Esophagus squamous epithelium (tissue), 5 donors: ENCODE measurements around the gene EFNA4. TPM values are rescaled to one million over a fixed set of nuclear protein-coding genes. Genes with fewer than 3 reads are reported as not detected.
A peak's percentile ranks its signal among the peaks of the same experiment; 100 is the strongest.

ENCODE experiments used
- DNase-seq: peaks from one replicate; lab custom pipeline; 2025; lab: John Stamatoyannopoulos, UW
- H3K27ac ChIP-seq, 4 donors: fragments of 200-600 bp; sonication (generic); one replicate each; pipeline ENCODE4 v1.5.1; 2016 to 2019; ENCODE audit warnings: mild to moderate bottlenecking in 1 of 4
- H3K27me3 ChIP-seq, 4 donors: fragments of 200-600 bp; sonication (generic); 1 replicate in 3 of 4; 2 replicates in 1 of 4; pipeline versions ENCODE4 v1.5.1 to v1.6.0; 2017 to 2021; ENCODE audit warnings: antibody characterized with exemption in 1 of 4
- H3K36me3 ChIP-seq, 3 donors: fragments of 200-600 bp; sonication (generic); one replicate each; pipeline ENCODE4 v1.5.1; 2016 to 2019
- H3K4me1 ChIP-seq, 3 donors: fragments of 200-600 bp; sonication (generic); one replicate each; pipeline ENCODE4 v1.5.1; 2017 to 2019
- H3K4me3 ChIP-seq, 4 donors: fragments of 200-600 bp; sonication (generic); 1 replicate in 3 of 4; 2 replicates in 1 of 4; pipeline ENCODE4 v1.5.1; 2016 to 2019; ENCODE audit warnings: mild to moderate bottlenecking in 2 of 4, moderate library complexity in 1 of 4
- H3K9me3 ChIP-seq, 3 donors: fragments of 200-600 bp; sonication (generic); one replicate each; pipeline ENCODE4 v1.5.1; 2016 to 2019
- CTCF ChIP-seq, 6 experiments: fragments of 450-650 bp in 4 of 6; fragments of 200-600 bp in 2 of 6; sonication (generic) in 2 of 6; IDR thresholded peaks; one replicate each; pipeline ENCODE4 v1.5.1; 2016 to 2019; ENCODE audit warnings: antibody characterized with exemption in 6 of 6, mild to moderate bottlenecking in 4 of 6, moderate library complexity in 4 of 6
- POLR2A ChIP-seq, 4 donors: fragments of 450-650 bp; IDR thresholded peaks; one replicate each; pipeline ENCODE4 v1.6.1; 2017; ENCODE audit warnings: antibody characterized with exemption in 4 of 4, mild to moderate bottlenecking in 4 of 4, moderate library complexity in 3 of 4
- WGBS, 2 donors: methylation state at CpG; one replicate each; pipeline ENCODE4 v1.1.5; 2018; 5-methylcytosine and 5-hydroxymethylcytosine counted together
- intact Hi-C: fragments of 100-400 bp; cut with DNase I; formaldehyde crosslinking; loops from one replicate; pipeline ENCODE4 v1.15.0; 2022
- total RNA-seq, 4 donors: library from RNA; depleted of rRNA; stranded (reverse); fragments of >200 nt; gene quantifications; one replicate each; pipeline ENCODE4 v1.1.0, GENCODE V29; 2016
- donor health status: DM: yes; HTN: yes; CAD: no.

The EFNA4 gene
- total RNA-seq, 4 donors from 2014 or later, result 8.1 to 22.9 (median 12.2) TPM

- H3K4me1 ChIP-seq, result peaks cover 26 to 79% (median 41%) of the 10 kb centered on the region in 3 donors
- H3K36me3 ChIP-seq, result peaks cover 0 to 10% (median 2%) of the 10 kb centered on the region in 3 donors
- no peaks in the 10 kb centered on the region for H3K27me3 ChIP-seq
- no peak overlapping the region for H3K4me3 ChIP-seq
- TF ChIP-seq POLR2A (IDR thresholded peaks at IDR 0.05) (no peak), CTCF (IDR thresholded peaks at IDR 0.05) (no peak)
- H3K27ac ChIP-seq, result peak overlapping the region in 2 of 4 donors; percentile 98
- H3K9me3 ChIP-seq, result no peaks in the 10 kb centered on the region
- 78 to 85% methylated on average over 4 to 7 of the region's 8 CpGs for WGBS, 2 donors
- DNase-seq, result no peak
- intact Hi-C loops, result no loop called here
Observed at GRCh38 chr1:155048449-155049334, 14.8 kb upstream of the EFNA4 start.

- Histone ChIP-seq H3K9me3 (no peaks in the 10 kb centered on the region), H3K4me1 (peaks cover 26 to 76% (median 40%) of the 10 kb centered on the region in 3 donors), H3K36me3 (peaks cover 0 to 22% (median 14%) of the 10 kb centered on the region in 3 donors), H3K27ac (peak overlapping the region; percentile 94 to 98 (median 98)), H3K27me3 (no peaks in the 10 kb centered on the region), H3K4me3 (peak overlapping the region; percentile 65 to 93 (median 88))
- DNase-seq, result no peak
- no peak for TF ChIP-seq POLR2A (IDR thresholded peaks at IDR 0.05)
- TF ChIP-seq CTCF (IDR thresholded peaks at IDR 0.05), result no peak
- intact Hi-C loops, result no loop called here
- 7 to 16% methylated on average over 4 to 10 of the region's 10 CpGs for WGBS, 2 donors
Observed at GRCh38 chr1:155049651-155050559, 13.6 kb upstream of the EFNA4 start.

GRCh38 chr1:155050560-155051341 is 12.8 kb upstream of the EFNA4 start, which contains the start of gene ADAM15:
Gene ADAM15, plus strand, starts transcription at chr1:155051316. Its CDS starts 71 bp downstream, at chr1:155051387.
- intact Hi-C loops, result no loop called here
- peaks cover 5 to 31% (median 20%) of the 10 kb centered on the region in 3 donors for H3K36me3 ChIP-seq
- H3K9me3 ChIP-seq, result no peaks in the 10 kb centered on the region
- WGBS, 2 donors, result 0% methylated on average over 8 of the region's 99 CpGs; no CpG with 5 or more reads in 1 of the 2 donors
- peaks cover 26 to 68% (median 32%) of the 10 kb centered on the region in 3 donors for H3K4me1 ChIP-seq
- DNase-seq, result no peak
- no peaks in the 10 kb centered on the region for H3K27me3 ChIP-seq
- peak within 1 kb of the TSS; percentile 94 to 98 (median 98) for H3K27ac ChIP-seq
- TF ChIP-seq CTCF (IDR thresholded peaks at IDR 0.05) (peak; percentile 89 to 98 (median 95)), POLR2A (IDR thresholded peaks at IDR 0.05) (peak in 2 of 4 donors; percentile 30 to 68)
- peak within 1 kb of the TSS; percentile 65 to 93 (median 88) for H3K4me3 ChIP-seq

DNA sequence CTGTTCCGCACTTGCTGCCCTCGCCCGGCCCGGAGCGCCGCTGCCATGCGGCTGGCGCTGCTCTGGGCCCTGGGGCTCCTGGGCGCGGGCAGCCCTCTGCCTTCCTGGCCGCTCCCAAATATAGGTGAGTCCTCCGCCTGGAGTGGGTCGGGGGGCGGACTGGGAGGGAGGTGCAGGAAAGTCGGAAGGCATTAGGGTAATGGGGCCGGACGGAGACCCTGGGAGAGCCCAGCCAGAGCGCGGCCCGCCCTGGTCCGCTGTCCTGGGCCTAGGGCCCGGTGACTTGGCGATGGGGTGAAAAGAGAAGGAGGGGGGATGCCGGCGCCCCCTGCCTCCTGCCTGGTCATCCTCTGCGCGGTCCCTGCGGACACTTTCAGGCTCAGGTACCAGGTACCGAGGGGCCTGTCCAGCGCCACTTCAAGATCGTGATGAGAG is 12.2 kb upstream of the EFNA4 start:
- H3K9me3 ChIP-seq, result no peaks in the 10 kb centered on the region
- H3K27ac ChIP-seq, result peak overlapping the region; percentile 94 to 98 (median 98)
- no peak for TF ChIP-seq CTCF (IDR thresholded peaks at IDR 0.05)
- peak in 2 of 4 donors; percentile 44 to 72 for TF ChIP-seq POLR2A (IDR thresholded peaks at IDR 0.05)
- intact Hi-C loops, result no loop called here
- no peaks in the 10 kb centered on the region for H3K27me3 ChIP-seq
- H3K4me1 ChIP-seq, result peaks cover 26 to 64% (median 32%) of the 10 kb centered on the region in 3 donors
- peak overlapping the region; percentile 65 to 93 (median 88) for H3K4me3 ChIP-seq
- H3K36me3 ChIP-seq, result peaks cover 10 to 37% (median 23%) of the 10 kb centered on the region in 3 donors
- DNase-seq, result no peak
- no CpG with 5 or more reads among the region's 31 CpGs for WGBS, 2 donors
